GM18526 (cell line): ENCODE measurements around the gene WDR55.

Experiments used
- POLR2A ChIP-seq: IDR thresholded peaks from 3 replicates; pipeline ENCODE4 v1.6.1; 2011; ENCODE audit not compliant: insufficient read length; ENCODE audit errors: extremely low read depth

WDR55 gene

GRCh38 chr5:140690941-140691924 is 26.5 kb downstream of the WDR55 start, which contains the start of the genes HARS1 and HARS2:
TSS of gene HARS1 (minus strand) at chr5:140691370. CDS start at chr5:140691304, 66 bp downstream.
TSS of gene HARS2 (plus strand) at chr5:140691455. CDS start at chr5:140691649, 194 bp downstream.
- peak; percentile 94 for TF ChIP-seq POLR2A

GRCh38 chr5:140694276-140694675 is 29.6 kb downstream of the WDR55 start:
- TF ChIP-seq POLR2A: no peak

GRCh38 chr5:140696891-140697492 is 32.3 kb downstream of the WDR55 start:
- TF ChIP-seq POLR2A: no peak

- peak; percentile 75 for TF ChIP-seq POLR2A
These were observed 35.8 kb downstream of the WDR55 start, which contains the start of gene ZMAT2 for GRCh38 chr5:140700177-140701144. TSS of gene ZMAT2 (plus strand) at chr5:140700447. CDS start at chr5:140700461, 14 bp downstream.

- no peak for TF ChIP-seq POLR2A
These were observed 43.1 kb downstream of the WDR55 start for GRCh38 chr5:140707812-140708211.

- TF ChIP-seq POLR2A: no peak
These were observed 46.3 kb downstream of the WDR55 start for GRCh38 chr5:140710899-140711552.

GRCh38 chr5:140711794-140712193 is 47.1 kb downstream of the WDR55 start:
- no peak for TF ChIP-seq POLR2A

GRCh38 chr5:140713562-140714094 is 48.9 kb downstream of the WDR55 start:
- no peak for TF ChIP-seq POLR2A

GRCh38 chr5:140718266-140718592 is 53.5 kb downstream of the WDR55 start:
- no peak for TF ChIP-seq POLR2A
